Endothelial cell of umbilical vein (primary cell): ENCODE measurements around the gene SDK2.

ENCODE experiments used
- EZH2 ChIP-seq: IDR thresholded peaks from 2 replicates; pipeline ENCODE4 v1.6.1; 2012; ENCODE audit warnings: borderline replicate concordance, low read depth, mild to moderate bottlenecking, moderate library complexity, low read length, inconsistent platforms; ENCODE audit not compliant: severe bottlenecking
- FOS ChIP-seq: IDR thresholded peaks from 2 replicates; pipeline ENCODE4 v1.6.1; 2011; ENCODE audit warnings: mild to moderate bottlenecking, low read length, moderate library complexity, borderline replicate concordance; ENCODE audit not compliant: insufficient read depth
- POLR2A ChIP-seq: IDR thresholded peaks from 2 replicates; pipeline ENCODE4 v1.6.1; 2012; ENCODE audit warnings: low read depth, mild to moderate bottlenecking, control low read depth, low read length
- TF ChIP-seq, protein P1 (sequence below), 2 donors: IDR thresholded peaks; 1 replicate in 1 of 2; 2 replicates in 1 of 2; pipeline ENCODE4 v1.5.1; 2011; ENCODE audit warnings: low read length in 2 of 2, mild to moderate bottlenecking in 2 of 2, moderate library complexity in 2 of 2, control low read depth in 1 of 2, inconsistent platforms in 1 of 2, low read depth in 1 of 2; ENCODE audit not compliant: insufficient read depth in 1 of 2; ENCODE audit errors: extremely low read depth in 1 of 2

DNA sequence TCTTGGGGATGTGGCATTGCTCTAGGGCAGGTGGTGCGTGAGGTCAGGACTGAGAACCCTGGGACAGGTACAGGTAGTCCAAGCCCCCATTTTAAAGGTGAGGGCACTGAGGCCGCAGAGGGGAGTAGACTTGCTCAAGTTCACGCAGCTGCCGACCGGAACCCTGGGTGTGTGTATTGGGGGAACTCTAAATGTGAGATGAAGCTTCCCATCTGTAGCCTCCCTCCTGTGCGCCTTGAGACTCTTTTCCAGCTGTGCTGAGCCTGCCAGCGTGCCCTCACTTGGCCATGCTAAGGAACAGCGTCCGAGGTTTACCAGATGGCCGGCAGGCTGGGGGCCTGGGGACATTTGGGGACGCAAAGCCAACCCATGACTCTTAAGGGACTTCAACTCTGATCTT lies 253.4 kb downstream of the SDK2 start:
- TF ChIP-seq, protein P1, sequence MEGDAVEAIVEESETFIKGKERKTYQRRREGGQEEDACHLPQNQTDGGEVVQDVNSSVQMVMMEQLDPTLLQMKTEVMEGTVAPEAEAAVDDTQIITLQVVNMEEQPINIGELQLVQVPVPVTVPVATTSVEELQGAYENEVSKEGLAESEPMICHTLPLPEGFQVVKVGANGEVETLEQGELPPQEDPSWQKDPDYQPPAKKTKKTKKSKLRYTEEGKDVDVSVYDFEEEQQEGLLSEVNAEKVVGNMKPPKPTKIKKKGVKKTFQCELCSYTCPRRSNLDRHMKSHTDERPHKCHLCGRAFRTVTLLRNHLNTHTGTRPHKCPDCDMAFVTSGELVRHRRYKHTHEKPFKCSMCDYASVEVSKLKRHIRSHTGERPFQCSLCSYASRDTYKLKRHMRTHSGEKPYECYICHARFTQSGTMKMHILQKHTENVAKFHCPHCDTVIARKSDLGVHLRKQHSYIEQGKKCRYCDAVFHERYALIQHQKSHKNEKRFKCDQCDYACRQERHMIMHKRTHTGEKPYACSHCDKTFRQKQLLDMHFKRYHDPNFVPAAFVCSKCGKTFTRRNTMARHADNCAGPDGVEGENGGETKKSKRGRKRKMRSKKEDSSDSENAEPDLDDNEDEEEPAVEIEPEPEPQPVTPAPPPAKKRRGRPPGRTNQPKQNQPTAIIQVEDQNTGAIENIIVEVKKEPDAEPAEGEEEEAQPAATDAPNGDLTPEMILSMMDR (IDR thresholded peaks at IDR 0.05; ENCODE audit: extremely low read depth in 1 of 2, insufficient read depth in 1 of 2, low read depth in 1 of 2, low read length in 2 of 2): no peak
- no peak for TF ChIP-seq EZH2
- no peak for TF ChIP-seq POLR2A
- no peak for TF ChIP-seq FOS
